HCT116 (cell line): ENCODE measurements around the gene HMGXB4. TPM values are rescaled to one million over a fixed set of nuclear protein-coding genes. Genes with fewer than 3 reads are reported as not detected.

Experiments
- ATAC-seq: fragments of 200-7000 bp; cut with Tn5 transposase; 2 replicates; pipeline ENCODE4 v1.9.1; 2020; ENCODE audit warnings: mild to moderate bottlenecking, moderate library complexity
- BruUV-seq: library from RNA; stranded (reverse); fragments of 400-500 nt; replicated peaks from 2 replicates; lab custom pipeline; 2021; lab: Mats Ljungman, UMichigan
- CTCF ChIA-PET: fragments of 300-600 bp; sonication (Branson Sonifier 250); formaldehyde crosslinking; loops from one replicate; lab custom pipeline; 2021; ENCODE audit warnings: antibody characterized with exemption; lab: Charles Lee
- POLR2A ChIA-PET: fragments of 300-600, 350-600 bp; sonication (Branson Sonifier 250); formaldehyde crosslinking; loops from one replicate; lab custom pipeline; 2021; ENCODE audit warnings: antibody characterized with exemption; lab: Charles Lee
- RAD21 ChIA-PET, 2 experiments: fragments of 300-600 bp; sonication (Branson Sonifier 250); formaldehyde crosslinking; loops; one replicate each; lab custom pipeline; 2023; ENCODE audit warnings: low total read pairs in 2 of 2; ENCODE audit not compliant: uncharacterized antibody in 2 of 2, unreplicated experiment in 2 of 2, low non-redundant PET in 1 of 2; lab: Charles Lee
- DNase-seq: peaks from one replicate; pipeline ENCODE4 v3.0.0-alpha.2; 2010; ENCODE audit warnings: low read depth, low spot score
- H2AFZ ChIP-seq: fragments of 200-600 bp; shearing (Covaris generic), sonication (generic); 2 replicates; pipeline ENCODE4 v1.6.1; 2017; ENCODE audit warnings: low read depth, mixed run types, mixed read lengths, antibody characterized with exemption, low read length; ENCODE audit not compliant: poor library complexity, severe bottlenecking
- H3K27ac ChIP-seq: 2 replicates; pipeline ENCODE4 v1.5.1; 2012; ENCODE audit warnings: low read depth, low read length
- H3K27me3 ChIP-seq: fragments of 200-600 bp; sonication (generic); 2 replicates; pipeline ENCODE4 v1.6.1; 2016; ENCODE audit warnings: mixed run types, low read length, mixed read lengths; ENCODE audit not compliant: insufficient read depth
- H3K36me3 ChIP-seq, 2 experiments: fragments of 200-500 bp in 1 of 2; fragments of 200-600 bp in 1 of 2; sonication (Bioruptor generic) in 1 of 2; sonication (generic) in 1 of 2; 2 replicates each; pipeline versions ENCODE4 v1.5.1 to v1.6.1; 2014 to 2016; ENCODE audit warnings: low read length in 2 of 2, inconsistent platforms in 1 of 2, mixed read lengths in 1 of 2, mixed run types in 1 of 2; ENCODE audit not compliant: insufficient read depth in 2 of 2, control insufficient read depth in 1 of 2
- H3K4me1 ChIP-seq, 2 experiments: fragments of 200-600 bp in 1 of 2; sonication (generic) in 1 of 2; 2 replicates each; pipeline versions ENCODE4 v1.5.1 to v1.6.1; 2012 to 2017; ENCODE audit warnings: low read length in 2 of 2, inconsistent platforms in 1 of 2, mild to moderate bottlenecking in 1 of 2, mixed read lengths in 1 of 2, mixed run types in 1 of 2, moderate library complexity in 1 of 2; ENCODE audit not compliant: insufficient read depth in 2 of 2, control insufficient read depth in 1 of 2
- H3K4me2 ChIP-seq: fragments of 200-600 bp; sonication (generic); 2 replicates; pipeline ENCODE4 v1.6.1; 2017; ENCODE audit warnings: mixed run types, low read length, mixed read lengths
- H3K4me3 ChIP-seq, 2 experiments: fragments of 200-600 bp in 1 of 2; sonication (generic) in 1 of 2; replicated peaks in 1 of 2; 2 replicates each; pipeline ENCODE4 v1.5.1; 2011 to 2016; ENCODE audit warnings: low read length in 2 of 2, control low read depth in 1 of 2, low read depth in 1 of 2, mild to moderate bottlenecking in 1 of 2, mixed read lengths in 1 of 2, mixed run types in 1 of 2
- H3K79me2 ChIP-seq: fragments of 200-600 bp; sonication (generic); 2 replicates; pipeline ENCODE4 v1.6.1; 2017; ENCODE audit warnings: mild to moderate bottlenecking, mixed run types, low read length, moderate library complexity, mixed read lengths; ENCODE audit not compliant: insufficient read depth
- H3K9ac ChIP-seq: fragments of 200-600 bp; sonication (generic); 2 replicates; pipeline ENCODE4 v1.6.1; 2016; ENCODE audit warnings: low read length, mixed read lengths
- H3K9me2 ChIP-seq: fragments of 200-600 bp; sonication (generic), shearing (Covaris generic); 2 replicates; pipeline ENCODE4 v1.6.1; 2017; ENCODE audit warnings: mixed run types, mild to moderate bottlenecking, moderate library complexity; ENCODE audit not compliant: insufficient read depth
- H3K9me3 ChIP-seq, 2 experiments: fragments of 200-500 bp in 1 of 2; fragments of 200-600 bp in 1 of 2; sonication (Bioruptor generic) in 1 of 2; sonication (generic) in 1 of 2; 2 replicates each; pipeline ENCODE4 v1.6.1; 2014 to 2017; ENCODE audit warnings: low read length in 2 of 2, mixed read lengths in 2 of 2, inconsistent platforms in 1 of 2, low read depth in 1 of 2, mild to moderate bottlenecking in 1 of 2, mixed run types in 1 of 2, moderate library complexity in 1 of 2; ENCODE audit not compliant: control insufficient read depth in 1 of 2, insufficient read depth in 1 of 2
- H4K20me1 ChIP-seq: fragments of 200-600 bp; sonication (generic), shearing (Covaris generic); 2 replicates; pipeline ENCODE4 v1.6.1; 2017; ENCODE audit warnings: mixed run types, mild to moderate bottlenecking, moderate library complexity; ENCODE audit not compliant: insufficient read depth
- CBX3 ChIP-seq: IDR thresholded peaks from 2 replicates; pipeline ENCODE4 v1.6.1; 2012; ENCODE audit warnings: low read depth
- CEBPB ChIP-seq: IDR thresholded peaks from 2 replicates; pipeline ENCODE4 v1.6.1; 2012; ENCODE audit warnings: low read depth
- CTCF ChIP-seq, 3 experiments: fragments of 200-600 bp in 1 of 3; sonication (generic) in 1 of 3; IDR thresholded peaks in 2 of 3; conservative IDR thresholded peaks in 1 of 3; 2 replicates each; pipeline ENCODE4 v1.5.1; 2012 to 2017; ENCODE audit warnings: low read depth in 2 of 3, low read length in 2 of 3, antibody characterized with exemption in 1 of 3, borderline replicate concordance in 1 of 3, control low read depth in 1 of 3, mild to moderate bottlenecking in 1 of 3, mixed read lengths in 1 of 3, mixed run types in 1 of 3, moderate library complexity in 1 of 3; ENCODE audit not compliant: insufficient read depth in 1 of 3
- EGR1 ChIP-seq: IDR thresholded peaks from 2 replicates; pipeline ENCODE4 v1.6.1; 2012; ENCODE audit warnings: low read depth
- ELF1 ChIP-seq: IDR thresholded peaks from 2 replicates; pipeline ENCODE4 v1.6.1; 2012; ENCODE audit warnings: low read depth, borderline replicate concordance
- EZH2 ChIP-seq: fragments of 200-600 bp; sonication (generic); IDR thresholded peaks from 2 replicates; pipeline ENCODE4 v1.6.1; 2017; ENCODE audit warnings: antibody characterized with exemption, mixed run types
- EZH2phosphoT487 ChIP-seq: fragments of 200-600 bp; IDR thresholded peaks from 2 replicates; pipeline ENCODE4 v1.6.1; 2018; ENCODE audit warnings: antibody characterized with exemption, borderline replicate concordance
- MAX ChIP-seq: IDR thresholded peaks from 2 replicates; pipeline ENCODE4 v1.6.1; 2012
- SP1 ChIP-seq: IDR thresholded peaks from 2 replicates; pipeline ENCODE4 v1.6.1; 2012; ENCODE audit warnings: low read depth
- SRF ChIP-seq: IDR thresholded peaks from 2 replicates; pipeline ENCODE4 v1.6.1; 2012; ENCODE audit warnings: low read depth
- TCF7L2 ChIP-seq: IDR thresholded peaks from 2 replicates; pipeline ENCODE4 v1.7.0; 2011; ENCODE audit warnings: borderline replicate concordance, inconsistent platforms; ENCODE audit not compliant: insufficient read depth, insufficient read length; ENCODE audit errors: extremely low read depth
- YY1 ChIP-seq: IDR thresholded peaks from 2 replicates; pipeline ENCODE4 v1.6.1; 2011; ENCODE audit warnings: low read length, low read depth, moderate library complexity, mild to moderate bottlenecking; ENCODE audit not compliant: insufficient replicate concordance; ENCODE audit errors: extremely low read depth
- ZFX ChIP-seq: fragments of 450-650 bp; IDR thresholded peaks from 2 replicates; pipeline ENCODE4 v1.6.1; 2017
- intact Hi-C: fragments of 100-400 bp; cut with micrococcal nuclease; formaldehyde crosslinking; loops from 2 replicates; pipeline ENCODE4 v1.10.0; 2022
- total RNA-seq: library from RNA; stranded (reverse); gene quantifications from one replicate; pipeline ENCODE4 v1.2.1, GENCODE V29; 2021; ENCODE audit not compliant: unreplicated experiment
- TF ChIP-seq, protein P1 (sequence below): IDR thresholded peaks from 2 replicates; pipeline ENCODE4 v1.6.1; 2012
- TF ChIP-seq, protein P2 (sequence below): IDR thresholded peaks from 2 replicates; pipeline ENCODE4 v1.6.1; 2012; ENCODE audit warnings: low read depth
- TF ChIP-seq, protein P3 (sequence below): IDR thresholded peaks from 2 replicates; pipeline ENCODE4 v1.6.1; 2011; ENCODE audit warnings: mild to moderate bottlenecking, low read length, moderate library complexity; ENCODE audit not compliant: insufficient replicate concordance; ENCODE audit errors: extremely low read depth

HMGXB4 gene
- total RNA-seq, 1 experiment from 2014 or later = 36.7 TPM

DNA sequence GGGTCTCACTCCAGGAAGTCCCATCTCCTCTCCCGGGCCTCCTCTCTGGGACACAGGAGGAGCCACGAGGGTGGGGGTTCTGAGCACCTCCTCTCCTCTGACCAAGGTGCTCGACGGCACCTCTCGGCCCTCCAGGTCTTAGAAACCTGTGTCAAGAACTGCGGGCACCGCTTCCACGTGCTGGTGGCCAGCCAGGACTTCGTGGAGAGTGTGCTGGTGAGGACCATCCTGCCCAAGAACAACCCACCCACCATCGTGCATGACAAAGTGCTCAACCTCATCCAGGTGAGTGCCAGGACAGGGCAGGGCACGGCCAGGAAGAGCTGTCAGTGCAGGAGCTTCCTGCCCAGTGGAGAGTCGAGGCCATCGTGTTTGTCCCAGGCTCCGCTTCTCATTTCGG, 65.6 kb downstream of the HMGXB4 start:
- ChIA-PET RAD21 (no interaction called here), CTCF (no interaction called here), POLR2A (no interaction called here)
- Histone ChIP-seq H3K9me2 (no peaks in the 10 kb centered on the region), H3K4me1 (no peaks in the 10 kb centered on the region), H3K9ac (no peak overlapping the region), H3K9me3 (no peaks in the 10 kb centered on the region), H3K4me3 (no peak overlapping the region), H3K27me3 (no peaks in the 10 kb centered on the region), H3K79me2 (no peaks in the 10 kb centered on the region), H3K27ac (no peak overlapping the region), H3K36me3 (peaks cover 2 to 11% of the 10 kb centered on the region in 2 experiments; a peak in 2 of 4 replicates), H4K20me1 (no peaks in the 10 kb centered on the region), H2AFZ (no peak overlapping the region), H3K4me2 (no peak overlapping the region)
- TF ChIP-seq CEBPB (no peak), SRF (no peak), YY1 (no peak), CBX3 (no peak), SP1 (no peak), TCF7L2 (no peak), EZH2phosphoT487 (no peak), ELF1 (no peak), ZFX (no peak), EZH2 (no peak), CTCF (IDR thresholded peaks at IDR 0.05 in 2 of 3, conservative IDR thresholded peaks at IDR 0.05 in 1 of 3; ENCODE audit: borderline replicate concordance in 1 of 3, insufficient read depth in 1 of 3, low read depth in 2 of 3, low read length in 2 of 3) (no peak), MAX (no peak), EGR1 (no peak)
- TF ChIP-seq, protein P1, sequence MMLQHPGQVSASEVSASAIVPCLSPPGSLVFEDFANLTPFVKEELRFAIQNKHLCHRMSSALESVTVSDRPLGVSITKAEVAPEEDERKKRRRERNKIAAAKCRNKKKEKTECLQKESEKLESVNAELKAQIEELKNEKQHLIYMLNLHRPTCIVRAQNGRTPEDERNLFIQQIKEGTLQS = no peak
- TF ChIP-seq, protein P2, sequence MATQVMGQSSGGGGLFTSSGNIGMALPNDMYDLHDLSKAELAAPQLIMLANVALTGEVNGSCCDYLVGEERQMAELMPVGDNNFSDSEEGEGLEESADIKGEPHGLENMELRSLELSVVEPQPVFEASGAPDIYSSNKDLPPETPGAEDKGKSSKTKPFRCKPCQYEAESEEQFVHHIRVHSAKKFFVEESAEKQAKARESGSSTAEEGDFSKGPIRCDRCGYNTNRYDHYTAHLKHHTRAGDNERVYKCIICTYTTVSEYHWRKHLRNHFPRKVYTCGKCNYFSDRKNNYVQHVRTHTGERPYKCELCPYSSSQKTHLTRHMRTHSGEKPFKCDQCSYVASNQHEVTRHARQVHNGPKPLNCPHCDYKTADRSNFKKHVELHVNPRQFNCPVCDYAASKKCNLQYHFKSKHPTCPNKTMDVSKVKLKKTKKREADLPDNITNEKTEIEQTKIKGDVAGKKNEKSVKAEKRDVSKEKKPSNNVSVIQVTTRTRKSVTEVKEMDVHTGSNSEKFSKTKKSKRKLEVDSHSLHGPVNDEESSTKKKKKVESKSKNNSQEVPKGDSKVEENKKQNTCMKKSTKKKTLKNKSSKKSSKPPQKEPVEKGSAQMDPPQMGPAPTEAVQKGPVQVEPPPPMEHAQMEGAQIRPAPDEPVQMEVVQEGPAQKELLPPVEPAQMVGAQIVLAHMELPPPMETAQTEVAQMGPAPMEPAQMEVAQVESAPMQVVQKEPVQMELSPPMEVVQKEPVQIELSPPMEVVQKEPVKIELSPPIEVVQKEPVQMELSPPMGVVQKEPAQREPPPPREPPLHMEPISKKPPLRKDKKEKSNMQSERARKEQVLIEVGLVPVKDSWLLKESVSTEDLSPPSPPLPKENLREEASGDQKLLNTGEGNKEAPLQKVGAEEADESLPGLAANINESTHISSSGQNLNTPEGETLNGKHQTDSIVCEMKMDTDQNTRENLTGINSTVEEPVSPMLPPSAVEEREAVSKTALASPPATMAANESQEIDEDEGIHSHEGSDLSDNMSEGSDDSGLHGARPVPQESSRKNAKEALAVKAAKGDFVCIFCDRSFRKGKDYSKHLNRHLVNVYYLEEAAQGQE = no peak
- TF ChIP-seq, protein P3, sequence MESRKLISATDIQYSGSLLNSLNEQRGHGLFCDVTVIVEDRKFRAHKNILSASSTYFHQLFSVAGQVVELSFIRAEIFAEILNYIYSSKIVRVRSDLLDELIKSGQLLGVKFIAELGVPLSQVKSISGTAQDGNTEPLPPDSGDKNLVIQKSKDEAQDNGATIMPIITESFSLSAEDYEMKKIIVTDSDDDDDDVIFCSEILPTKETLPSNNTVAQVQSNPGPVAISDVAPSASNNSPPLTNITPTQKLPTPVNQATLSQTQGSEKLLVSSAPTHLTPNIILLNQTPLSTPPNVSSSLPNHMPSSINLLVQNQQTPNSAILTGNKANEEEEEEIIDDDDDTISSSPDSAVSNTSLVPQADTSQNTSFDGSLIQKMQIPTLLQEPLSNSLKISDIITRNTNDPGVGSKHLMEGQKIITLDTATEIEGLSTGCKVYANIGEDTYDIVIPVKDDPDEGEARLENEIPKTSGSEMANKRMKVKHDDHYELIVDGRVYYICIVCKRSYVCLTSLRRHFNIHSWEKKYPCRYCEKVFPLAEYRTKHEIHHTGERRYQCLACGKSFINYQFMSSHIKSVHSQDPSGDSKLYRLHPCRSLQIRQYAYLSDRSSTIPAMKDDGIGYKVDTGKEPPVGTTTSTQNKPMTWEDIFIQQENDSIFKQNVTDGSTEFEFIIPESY = no peak
- DNase-seq = no peak
- ATAC-seq = no peak
- no TSS peak for BruUV-seq
- intact Hi-C loops = no loop called here
